ENCODE results near the gene ACOT9. TPM values are rescaled to one million over a fixed set of nuclear protein-coding genes. Genes with fewer than 3 reads are reported as not detected.
"Not testable (repeated sequence)": the region's sequence is repeated elsewhere in the genome, so short reads cannot be mapped to it uniquely, and the experiment has no call there.

Gene ACOT9
- total RNA-seq, 1 experiment from 2014 or later = 72.3 TPM

DNA sequence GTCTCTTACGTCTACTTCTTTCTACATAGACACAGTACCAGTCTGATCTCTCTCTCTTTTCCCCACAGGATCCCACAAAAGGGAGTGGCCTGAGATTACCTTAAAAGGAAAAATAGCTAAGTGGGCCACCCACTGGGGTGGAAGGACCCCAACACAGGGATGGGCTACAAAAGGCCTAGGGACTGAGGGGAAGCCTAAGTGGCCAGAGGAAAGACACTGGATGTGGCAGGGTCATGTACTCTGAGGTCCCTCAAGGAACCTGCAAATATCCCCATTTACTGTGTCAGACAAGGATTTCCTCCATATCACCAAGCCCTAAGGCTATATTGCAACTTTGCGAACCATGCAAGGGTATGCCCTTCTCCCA is 82.3 kb downstream of the ACOT9 start:
- H4K20me1 ChIP-seq (ENCODE audit: control insufficient read depth, insufficient read depth, insufficient read length) = no peaks in the 10 kb centered on the region
- no peak overlapping the region for H4K5ac ChIP-seq (ENCODE audit: insufficient read length, low read depth, low read length)
- Mint-ChIP-seq H3K36me3 (ENCODE audit: insufficient read depth in 1 of 3, low read depth in 3 of 3) (peaks cover 3 to 17% (median 4%) of the 10 kb centered on the region in 3 experiments; a peak in 4 of 7 replicates), H3K4me1 (peaks cover 30 to 31% of the 10 kb centered on the region in 2 experiments), H3K27me3 (ENCODE audit: low read depth) (no peaks in the 10 kb centered on the region; the same call in 1 of the 2 replicates), H3K4me3 (peak overlapping the region in 1 of 2 experiments; percentile 62; a peak in 1 of 5 replicates), H3K27ac (peak overlapping the region; percentile 84 to 96 (median 96); a peak in 6 of 7 replicates), H3K9me3 (no peaks in the 10 kb centered on the region)
- H3K23me2 ChIP-seq (ENCODE audit: insufficient read length, low read depth, low read length, poor library complexity, severe bottlenecking) = no peaks in the 10 kb centered on the region
- H3K4ac ChIP-seq (ENCODE audit: low read depth, low read length) = no peak overlapping the region; the same call in 1 of the 2 replicates
- peak overlapping the region; percentile 5 for H4K91ac ChIP-seq (ENCODE audit: insufficient read length, low read depth, low read length)
- H2BK20ac ChIP-seq (ENCODE audit: low read depth, low read length, poor library complexity, severe bottlenecking) = no peak overlapping the region
- no peak overlapping the region for H3K9ac ChIP-seq (ENCODE audit: extremely low read depth, insufficient read length, low read length)
- H2BK12ac ChIP-seq (ENCODE audit: insufficient read length, low read depth, low read length) = peak overlapping the region; percentile 6
- H3K27me3 ChIP-seq (ENCODE audit: insufficient read depth, low read length) = no peaks in the 10 kb centered on the region
- TF ChIP-seq, protein P1, sequence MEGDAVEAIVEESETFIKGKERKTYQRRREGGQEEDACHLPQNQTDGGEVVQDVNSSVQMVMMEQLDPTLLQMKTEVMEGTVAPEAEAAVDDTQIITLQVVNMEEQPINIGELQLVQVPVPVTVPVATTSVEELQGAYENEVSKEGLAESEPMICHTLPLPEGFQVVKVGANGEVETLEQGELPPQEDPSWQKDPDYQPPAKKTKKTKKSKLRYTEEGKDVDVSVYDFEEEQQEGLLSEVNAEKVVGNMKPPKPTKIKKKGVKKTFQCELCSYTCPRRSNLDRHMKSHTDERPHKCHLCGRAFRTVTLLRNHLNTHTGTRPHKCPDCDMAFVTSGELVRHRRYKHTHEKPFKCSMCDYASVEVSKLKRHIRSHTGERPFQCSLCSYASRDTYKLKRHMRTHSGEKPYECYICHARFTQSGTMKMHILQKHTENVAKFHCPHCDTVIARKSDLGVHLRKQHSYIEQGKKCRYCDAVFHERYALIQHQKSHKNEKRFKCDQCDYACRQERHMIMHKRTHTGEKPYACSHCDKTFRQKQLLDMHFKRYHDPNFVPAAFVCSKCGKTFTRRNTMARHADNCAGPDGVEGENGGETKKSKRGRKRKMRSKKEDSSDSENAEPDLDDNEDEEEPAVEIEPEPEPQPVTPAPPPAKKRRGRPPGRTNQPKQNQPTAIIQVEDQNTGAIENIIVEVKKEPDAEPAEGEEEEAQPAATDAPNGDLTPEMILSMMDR (conservative IDR thresholded peaks at IDR 0.05) = no peak
- H3K18ac ChIP-seq (ENCODE audit: insufficient read length, low read depth, low read length) = peak overlapping the region; percentile 66
- H2BK120ac ChIP-seq (ENCODE audit: low read depth, low read length, poor library complexity, severe bottlenecking) = no peak overlapping the region
- H3K27ac ChIP-seq (ENCODE audit: insufficient read length, low read depth, low read length) = peak overlapping the region; percentile 6
- no peak overlapping the region for H2AK5ac ChIP-seq (ENCODE audit: insufficient read length, low read length)
- no peak overlapping the region for H3K56ac ChIP-seq (ENCODE audit: insufficient read length, low read depth, low read length)
- no peak overlapping the region for H3K23ac ChIP-seq (ENCODE audit: insufficient read length, low read depth, low read length)
- H2BK5ac ChIP-seq (ENCODE audit: insufficient read length, low read length) = peak overlapping the region; percentile 12
- no peak overlapping the region for H3T11ph ChIP-seq (ENCODE audit: low read length)
- H4K8ac ChIP-seq (replicated peaks; ENCODE audit: insufficient read length, low read depth, low read length) = no peak overlapping the region
- DNase-seq = peak; percentile 38
- H3K4me1 ChIP-seq (ENCODE audit: insufficient read depth, low read length) = peaks cover 3% of the 10 kb centered on the region; the same call in 1 of the 2 replicates
- H2AFZ ChIP-seq (ENCODE audit: low read length) = peak overlapping the region; percentile 18
- no peaks in the 10 kb centered on the region for H3K9me3 ChIP-seq (ENCODE audit: control insufficient read depth, low read depth, low read length)
- H3K79me2 ChIP-seq (ENCODE audit: insufficient read depth, low read length) = no peaks in the 10 kb centered on the region
- no CpG with 5 or more reads among the region's 2 CpGs for WGBS (ENCODE audit: extremely low coverage, insufficient read length, low lambda C conversion rate)
- no peaks in the 10 kb centered on the region for H3K79me1 ChIP-seq (ENCODE audit: insufficient read depth, low read depth, low read length, poor library complexity, severe bottlenecking)
- no peak overlapping the region for H2BK15ac ChIP-seq (ENCODE audit: low read depth, low read length)
- H3K4me2 ChIP-seq (ENCODE audit: insufficient read depth, insufficient read length, low read length) = no peak overlapping the region
- peak overlapping the region; percentile 82; the same call in 1 of the 2 replicates for H3K14ac ChIP-seq (ENCODE audit: insufficient read depth, low read length)

GRCh38 chrX:23660083-23660765 is 82.9 kb downstream of the ACOT9 start:
- not testable (repeated sequence) for H3K23ac ChIP-seq (ENCODE audit: insufficient read length, low read depth, low read length); H2AFZ ChIP-seq (ENCODE audit: low read length); H2BK5ac ChIP-seq (ENCODE audit: insufficient read length, low read length); H2BK12ac ChIP-seq (ENCODE audit: insufficient read length, low read depth, low read length); H3K79me2 ChIP-seq (ENCODE audit: insufficient read depth, low read length); H3K4me1 ChIP-seq (ENCODE audit: insufficient read depth, low read length); H2BK120ac ChIP-seq (ENCODE audit: low read depth, low read length, poor library complexity, severe bottlenecking); H4K8ac ChIP-seq (replicated peaks; ENCODE audit: insufficient read length, low read depth, low read length); H3K9me3 ChIP-seq (ENCODE audit: control insufficient read depth, low read depth, low read length); H3K79me1 ChIP-seq (ENCODE audit: insufficient read depth, low read depth, low read length, poor library complexity, severe bottlenecking); H3K23me2 ChIP-seq (ENCODE audit: insufficient read length, low read depth, low read length, poor library complexity, severe bottlenecking); H3K56ac ChIP-seq (ENCODE audit: insufficient read length, low read depth, low read length); H3K27me3 ChIP-seq (ENCODE audit: insufficient read depth, low read length); H2AK5ac ChIP-seq (ENCODE audit: insufficient read length, low read length); H4K5ac ChIP-seq (ENCODE audit: insufficient read length, low read depth, low read length); H4K20me1 ChIP-seq (ENCODE audit: control insufficient read depth, insufficient read depth, insufficient read length); H3K27me3 Mint-ChIP-seq (ENCODE audit: low read depth); H2BK15ac ChIP-seq (ENCODE audit: low read depth, low read length); H3K4ac ChIP-seq (ENCODE audit: low read depth, low read length); H3K9me3 Mint-ChIP-seq; H4K91ac ChIP-seq (ENCODE audit: insufficient read length, low read depth, low read length)
- Histone ChIP-seq H3K9ac (ENCODE audit: extremely low read depth, insufficient read length, low read length) (peak overlapping the region; percentile 48), H3K4me2 (ENCODE audit: insufficient read depth, insufficient read length, low read length) (peak overlapping the region; percentile 28), H3K18ac (ENCODE audit: insufficient read length, low read depth, low read length) (peak overlapping the region; percentile 50), H3K14ac (ENCODE audit: insufficient read depth, low read length) (peak overlapping the region; percentile 53; the same call in 1 of the 2 replicates), H2BK20ac (ENCODE audit: low read depth, low read length, poor library complexity, severe bottlenecking) (peak overlapping the region; percentile 46), H3T11ph (ENCODE audit: low read length) (peak overlapping the region; percentile 72), H3K27ac (ENCODE audit: insufficient read length, low read depth, low read length) (peak overlapping the region; percentile 91)
- DNase-seq = peak; percentile 60
- WGBS (ENCODE audit: extremely low coverage, insufficient read length, low lambda C conversion rate) = no CpG with 5 or more reads among the region's 8 CpGs
- peak overlapping the region; percentile 84 to 96 (median 96) for H3K27ac Mint-ChIP-seq
- H3K4me3 Mint-ChIP-seq = peak overlapping the region; percentile 62 to 68
- H3K36me3 Mint-ChIP-seq (ENCODE audit: insufficient read depth in 1 of 3, low read depth in 3 of 3) = peaks cover 3 to 19% (median 4%) of the 10 kb centered on the region in 3 experiments; a peak in 4 of 7 replicates
- peaks cover 29 to 30% of the 10 kb centered on the region in 2 experiments for H3K4me1 Mint-ChIP-seq

Measured in H9 (cell line).